C4-2B (cell line): Measurements from ENCODE around the gene UBE2Z.

Source experiments
- CTCF ChIP-seq: fragments of 450-650 bp; conservative IDR thresholded peaks from 2 replicates; pipeline ENCODE4 v1.5.1; 2017; ENCODE audit warnings: mild to moderate bottlenecking
- ZFX ChIP-seq: fragments of 450-650 bp; IDR thresholded peaks from 2 replicates; pipeline ENCODE4 v1.6.1; 2017

DNA sequence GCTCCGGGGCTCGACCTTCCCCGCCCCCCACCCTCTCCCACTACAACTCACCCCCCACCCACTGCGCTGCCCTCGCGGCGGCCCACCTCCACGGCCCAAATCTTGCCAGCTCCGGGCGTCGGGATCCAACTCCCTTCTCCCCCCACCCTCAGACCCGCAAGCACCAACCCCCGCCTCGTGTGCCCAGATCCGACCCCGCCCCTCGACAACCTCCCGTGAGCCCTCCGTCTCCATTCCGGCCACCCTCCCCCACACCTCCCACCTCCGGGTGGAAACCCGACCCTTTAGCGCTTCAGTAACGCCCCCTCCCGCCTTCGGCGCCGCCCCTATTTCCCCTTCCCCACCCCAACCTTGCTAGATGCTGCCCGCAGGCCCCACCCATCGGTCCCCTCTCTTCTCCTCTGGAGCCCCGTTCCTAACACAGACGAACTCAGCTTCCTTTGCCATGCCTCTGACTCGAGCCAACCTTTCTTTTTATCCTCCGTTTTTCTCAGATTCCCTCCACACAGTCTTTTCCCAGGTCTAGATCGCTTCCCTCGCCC is 717 bp downstream of the UBE2Z start:
- TF ChIP-seq CTCF, result no peak
- no peak for TF ChIP-seq ZFX
